ENCODE data around the gene EPC2. TPM values are rescaled to one million over a fixed set of nuclear protein-coding genes. Genes with fewer than 3 reads are reported as not detected.

EPC2 gene
- 33.5 TPM for total RNA-seq

GRCh38 chr2:148643998-148644882 is at the start of gene EPC2:
EPC2 (plus strand) TSS chr2:148644751; CDS start chr2:148645018, 267 bp downstream.

Small RNA genes within 50 kb of the gene (small RNA-seq; reads per million reads assigned to genes)
- gene RNU2-9P (ENCODE audit: low replicate concordance) (not detected), gene RPS29P8 (ENCODE audit: low replicate concordance) (not detected)

Other genes starting within 250 kb of the EPC2 start
- 3.6 TPM for gene KIF5C, start 230.5 kb downstream of the EPC2 start, total RNA-seq

Data from metanephros (tissue), 2 donors.